ENCODE measurements around the gene ALG5. TPM values are rescaled to one million over a fixed set of nuclear protein-coding genes. Genes with fewer than 3 reads are reported as not detected.

ALG5 gene
- total and polyA plus RNA-seq, 7 donors, result 9.1 to 29.9 (median 14.6) TPM

DNA sequence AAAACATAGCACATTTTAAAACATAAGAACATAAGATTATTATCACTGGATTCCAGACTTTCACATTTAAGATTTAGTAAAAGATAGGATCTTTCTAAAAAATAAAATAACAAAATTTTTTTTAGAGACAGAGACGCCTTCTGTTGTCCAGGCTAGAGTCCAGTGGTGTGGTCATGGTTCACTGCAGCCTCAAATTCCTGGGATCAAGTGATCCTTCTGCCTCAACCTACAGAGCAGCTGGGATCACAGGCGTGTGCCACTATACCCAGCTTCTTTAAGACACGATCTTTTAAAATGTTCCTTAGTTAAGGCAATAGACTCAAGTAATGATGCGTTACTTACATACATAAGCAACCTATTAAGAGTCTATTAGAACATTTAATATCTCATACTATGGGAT is 32.7 kb downstream of the ALG5 start:
- intact Hi-C loops (cut with DNase I), result loop anchor here in 1 of 2 donors (10.0 kb wide), 1 partner anchor 58 kb away; no protein-coding TSS in a partner anchor
- DNase-seq, result no peak
- 85 to 94% (median 90%) methylated on average over 4 of the region's 4 CpGs for WGBS, 3 donors
- Histone ChIP-seq H3K9me3 (no peaks in the 10 kb centered on the region), H3K36me3 (ENCODE audit: insufficient read depth in 1 of 2, low read depth in 1 of 2) (peaks cover 4 to 87% of the 10 kb centered on the region in 2 donors), H3K27me3 (ENCODE audit: insufficient read depth in 3 of 3, low read length in 2 of 3) (no peaks in the 10 kb centered on the region), H3K27ac (no peak overlapping the region), H3K4me3 (no peak overlapping the region), H3K4me1 (no peaks in the 10 kb centered on the region)
- TF ChIP-seq, protein P1, sequence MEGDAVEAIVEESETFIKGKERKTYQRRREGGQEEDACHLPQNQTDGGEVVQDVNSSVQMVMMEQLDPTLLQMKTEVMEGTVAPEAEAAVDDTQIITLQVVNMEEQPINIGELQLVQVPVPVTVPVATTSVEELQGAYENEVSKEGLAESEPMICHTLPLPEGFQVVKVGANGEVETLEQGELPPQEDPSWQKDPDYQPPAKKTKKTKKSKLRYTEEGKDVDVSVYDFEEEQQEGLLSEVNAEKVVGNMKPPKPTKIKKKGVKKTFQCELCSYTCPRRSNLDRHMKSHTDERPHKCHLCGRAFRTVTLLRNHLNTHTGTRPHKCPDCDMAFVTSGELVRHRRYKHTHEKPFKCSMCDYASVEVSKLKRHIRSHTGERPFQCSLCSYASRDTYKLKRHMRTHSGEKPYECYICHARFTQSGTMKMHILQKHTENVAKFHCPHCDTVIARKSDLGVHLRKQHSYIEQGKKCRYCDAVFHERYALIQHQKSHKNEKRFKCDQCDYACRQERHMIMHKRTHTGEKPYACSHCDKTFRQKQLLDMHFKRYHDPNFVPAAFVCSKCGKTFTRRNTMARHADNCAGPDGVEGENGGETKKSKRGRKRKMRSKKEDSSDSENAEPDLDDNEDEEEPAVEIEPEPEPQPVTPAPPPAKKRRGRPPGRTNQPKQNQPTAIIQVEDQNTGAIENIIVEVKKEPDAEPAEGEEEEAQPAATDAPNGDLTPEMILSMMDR (IDR thresholded peaks at IDR 0.05), result no peak
- ATAC-seq, result no peak

DNA sequence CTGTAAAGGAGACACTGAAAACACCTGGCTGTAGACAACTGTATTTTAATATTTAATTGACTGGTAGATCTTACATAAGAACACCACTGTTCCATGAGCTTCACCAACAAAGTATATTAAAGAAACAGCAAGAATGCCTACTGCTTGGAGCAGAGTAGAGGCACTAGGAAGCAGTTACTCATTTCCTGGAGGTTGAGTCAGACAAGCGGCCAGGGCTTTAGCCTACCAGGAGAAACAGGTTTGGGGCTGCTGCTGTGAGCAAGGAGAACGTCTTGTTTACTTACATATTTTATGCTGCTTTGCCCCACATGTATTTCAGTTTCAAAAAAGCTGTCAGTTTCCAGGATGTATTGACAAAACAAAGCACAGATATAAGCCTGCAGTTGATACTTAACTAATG is 33.4 kb downstream of the ALG5 start:
- WGBS, 3 donors, result 76 to 81% (median 79%) methylated on average over 2 of the region's 2 CpGs
- no peak for ATAC-seq

DNA sequence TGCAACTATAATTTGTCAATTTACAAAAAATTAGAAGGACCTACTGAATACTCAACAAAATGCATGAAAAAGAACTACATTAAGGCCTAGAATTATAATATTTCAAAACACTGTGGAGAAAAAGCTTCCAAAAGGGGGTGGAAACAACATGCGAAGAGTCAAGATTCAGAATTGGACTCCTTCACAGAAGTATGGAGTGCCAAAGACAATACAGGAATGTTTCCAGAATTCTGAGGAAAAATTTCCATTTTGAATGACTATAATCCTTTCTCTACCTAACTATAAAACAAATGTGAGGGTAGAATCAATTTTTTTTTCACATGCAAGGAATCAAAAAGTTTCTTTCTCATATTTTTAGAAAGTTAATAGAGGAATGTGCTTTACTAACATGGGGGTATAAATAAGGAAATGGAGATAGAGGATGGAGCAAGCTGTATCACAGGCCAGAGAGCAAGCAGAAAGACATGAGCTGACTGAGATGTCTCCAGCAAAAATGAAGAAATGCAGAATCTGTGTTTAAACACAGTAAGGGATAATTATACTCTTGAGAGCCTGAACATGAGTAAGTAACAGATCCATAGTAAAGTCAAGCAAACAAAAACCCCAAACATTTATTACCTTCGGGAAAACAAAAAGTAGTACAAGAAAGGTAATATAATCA is 39.6 kb downstream of the ALG5 start:
- Histone ChIP-seq H3K27me3 (ENCODE audit: insufficient read depth in 3 of 3, low read length in 2 of 3) (no peaks in the 10 kb centered on the region), H3K9me3 (no peaks in the 10 kb centered on the region), H3K27ac (no peak overlapping the region), H3K4me3 (no peak overlapping the region), H3K36me3 (ENCODE audit: insufficient read depth in 1 of 2, low read depth in 1 of 2) (peaks cover 4 to 64% of the 10 kb centered on the region in 2 donors), H3K4me1 (no peaks in the 10 kb centered on the region)
- TF ChIP-seq, protein P1 (IDR thresholded peaks at IDR 0.05), result no peak
- intact Hi-C loops (cut with DNase I), result loop anchor here in 1 of 2 donors (10.0 kb wide), 1 partner anchor 65 kb away; no protein-coding TSS in a partner anchor
- no peak for DNase-seq
- 87 to 91% (median 91%) methylated on average over 2 of the region's 2 CpGs for WGBS, 3 donors
- no peak for ATAC-seq

More for the DNA sequence above, 33.4 kb downstream of the ALG5 start:
- no peaks in the 10 kb centered on the region for H3K27me3 ChIP-seq (ENCODE audit: insufficient read depth in 3 of 3, low read length in 2 of 3)
- H3K9me3 ChIP-seq, result no peaks in the 10 kb centered on the region
- no peak overlapping the region for H3K4me3 ChIP-seq
- no peak overlapping the region for H3K27ac ChIP-seq
- intact Hi-C loops (cut with DNase I), result loop anchor here in 1 of 2 donors (10.0 kb wide), 1 partner anchor 59 kb away; no protein-coding TSS in a partner anchor
- TF ChIP-seq, protein P1 (IDR thresholded peaks at IDR 0.05), result no peak
- DNase-seq, result no peak
- H3K36me3 ChIP-seq (ENCODE audit: insufficient read depth in 1 of 2, low read depth in 1 of 2), result peaks cover 4 to 87% of the 10 kb centered on the region in 2 donors
- H3K4me1 ChIP-seq, result no peaks in the 10 kb centered on the region

DNA sequence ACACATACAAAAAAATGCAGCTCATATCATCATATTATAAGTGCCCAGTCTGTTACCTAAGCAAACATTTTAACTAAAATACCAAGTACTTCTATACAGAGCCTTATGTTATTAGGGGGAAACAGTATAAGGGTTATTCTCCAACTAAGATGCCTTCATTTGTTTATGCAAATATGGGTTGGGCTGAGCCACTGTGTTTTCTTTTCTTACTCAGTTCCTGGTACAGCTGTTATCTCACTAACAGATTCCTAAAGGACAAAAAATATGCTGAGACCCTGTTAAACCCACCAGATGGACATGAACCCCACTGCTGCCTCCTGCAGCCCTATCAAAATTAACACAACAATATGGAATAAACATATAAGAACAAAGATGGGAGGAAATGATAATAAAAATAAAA is 44.6 kb downstream of the ALG5 start:
- ATAC-seq (no peak), DNase-seq (no peak)
- Histone ChIP-seq H3K4me3 (no peak overlapping the region), H3K36me3 (ENCODE audit: insufficient read depth in 1 of 2, low read depth in 1 of 2) (peaks cover 0 to 61% of the 10 kb centered on the region in 2 donors), H3K4me1 (no peaks in the 10 kb centered on the region), H3K9me3 (no peaks in the 10 kb centered on the region), H3K27ac (no peak overlapping the region), H3K27me3 (ENCODE audit: insufficient read depth in 3 of 3, low read length in 2 of 3) (no peaks in the 10 kb centered on the region)
- TF ChIP-seq, protein P1 (IDR thresholded peaks at IDR 0.05), result no peak
- intact Hi-C loops (cut with DNase I), result no loop called here

DNA sequence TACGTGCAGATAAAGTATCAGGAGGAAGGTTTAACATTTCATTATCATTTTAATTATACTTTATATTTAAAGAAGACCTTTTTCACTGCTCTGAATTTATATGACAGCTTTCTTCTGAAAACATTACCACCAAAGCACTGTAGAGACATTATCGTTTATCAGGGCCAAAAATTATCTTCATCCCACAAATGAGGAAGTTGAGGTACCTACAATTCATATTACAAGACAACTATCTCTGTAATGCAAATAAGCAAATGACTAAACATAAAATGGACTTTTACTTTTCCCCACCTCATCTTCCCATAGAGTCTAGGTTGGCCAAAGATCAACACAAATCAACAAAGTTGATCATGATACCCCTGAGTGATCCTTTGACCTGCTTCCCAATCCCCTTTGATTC is 48.2 kb downstream of the ALG5 start:
- Histone ChIP-seq H3K4me1 (no peaks in the 10 kb centered on the region), H3K9me3 (no peaks in the 10 kb centered on the region), H3K27me3 (ENCODE audit: insufficient read depth in 3 of 3, low read length in 2 of 3) (no peaks in the 10 kb centered on the region), H3K36me3 (ENCODE audit: insufficient read depth in 1 of 2, low read depth in 1 of 2) (peaks cover 0 to 65% of the 10 kb centered on the region in 2 donors), H3K4me3 (no peak overlapping the region), H3K27ac (no peak overlapping the region)
- TF ChIP-seq, protein P1 (IDR thresholded peaks at IDR 0.05), result no peak
- WGBS, 3 donors, result 85 to 92% (median 91%) methylated on average over 2 of the region's 2 CpGs
- no peak for ATAC-seq
- DNase-seq, result no peak
- intact Hi-C loops (cut with DNase I), result no loop called here
